Measurements from ENCODE around the gene JAK3. TPM values are rescaled to one million over a fixed set of nuclear protein-coding genes. Genes with fewer than 3 reads are reported as not detected.

JAK3 gene
- total and polyA plus RNA-seq, 2 of the 13 experiments (the other 11 are each of a cell fraction or from before 2014, with no cell fraction given): 3.4 to 18.6 TPM

DNA sequence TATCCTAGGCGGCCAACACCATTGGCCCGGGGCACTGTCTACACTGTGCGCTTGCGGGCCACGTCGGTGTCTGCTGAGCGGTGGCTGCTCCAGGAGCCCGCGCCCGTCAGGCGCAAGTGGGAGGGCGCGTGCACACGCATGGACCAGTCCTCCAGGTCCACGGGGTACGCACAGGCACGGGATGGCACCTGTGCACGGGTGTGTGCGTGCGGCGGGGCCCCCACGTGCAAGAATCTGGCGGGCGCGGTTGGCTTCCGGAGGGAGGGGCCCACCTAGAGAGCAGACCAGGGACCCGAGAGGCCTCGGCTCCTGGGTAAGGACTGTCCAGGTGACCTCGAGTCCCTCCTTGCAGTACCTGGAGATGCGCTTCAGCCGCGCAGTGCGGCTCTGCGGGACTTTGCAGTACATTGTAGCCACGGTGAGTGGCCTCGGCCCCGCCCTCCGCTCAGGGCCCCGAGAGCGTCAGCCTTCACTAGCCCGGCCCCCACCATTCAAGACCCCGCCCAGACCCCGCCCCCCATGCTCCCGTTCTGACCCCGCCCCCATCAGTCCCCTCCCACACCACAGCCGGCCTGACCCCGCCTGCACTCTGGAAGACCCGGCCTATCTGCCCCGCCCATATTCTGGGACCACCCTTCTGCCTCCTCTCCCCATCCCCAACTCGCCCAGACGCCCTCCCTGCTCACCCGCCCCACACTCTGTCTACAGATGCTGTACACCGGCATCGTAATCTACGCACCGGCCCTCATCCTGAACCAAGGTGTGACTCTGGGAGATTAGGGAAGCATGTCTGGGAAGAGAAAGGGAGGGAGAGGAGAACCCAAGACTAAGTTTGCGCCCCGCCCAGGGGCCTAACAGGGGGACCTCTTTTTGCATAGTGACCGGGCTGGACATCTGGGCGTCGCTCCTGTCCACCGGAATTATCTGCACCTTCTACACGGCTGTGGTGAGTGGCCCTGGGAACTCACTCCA lies 26.3 kb upstream of the JAK3 start (continued):
- TF ChIP-seq ZNF687 (CRISPR knock-in tag; IDR thresholded peaks at IDR 0.05) (peak; percentile 28; the same call in 1 of the 2 replicates), EED (CRISPR knock-in tag; IDR thresholded peaks at IDR 0.05) (0 out of 2 replicates have a peak, but pooled peaks have one; percentile 32), ZNF225 (CRISPR knock-in tag; IDR thresholded peaks at IDR 0.05) (no peak), ADNP (CRISPR knock-in tag; IDR thresholded peaks at IDR 0.05) (no peak), PHF21A (CRISPR knock-in tag; IDR thresholded peaks at IDR 0.05) (no peak), KLF16 (CRISPR knock-in tag; IDR thresholded peaks at IDR 0.05) (no peak), TMF1 (CRISPR knock-in tag; IDR thresholded peaks at IDR 0.05; ENCODE audit: low read depth) (no peak)
